ENCODE data around the gene RCVRN.

Gene RCVRN

DNA sequence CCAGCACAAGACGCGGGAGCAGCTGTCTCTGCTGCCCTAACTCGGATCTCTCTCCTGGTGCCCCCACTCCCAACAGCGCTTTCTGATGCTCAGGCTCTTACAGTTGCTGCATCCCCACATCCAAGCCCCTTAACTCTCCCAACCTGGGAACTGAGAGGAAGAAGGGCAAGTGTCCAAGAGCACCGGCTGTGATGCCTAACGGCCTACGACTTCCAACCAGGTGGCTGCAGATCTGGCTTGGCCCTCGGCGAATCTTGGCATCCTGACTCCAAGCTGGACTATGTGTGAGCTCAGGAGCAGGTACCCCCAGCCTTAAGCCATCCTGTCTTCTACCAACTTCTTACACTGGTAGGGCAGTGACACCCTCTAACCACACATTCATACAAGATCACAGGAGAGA lies 38.3 kb upstream of the RCVRN start:
- TF ChIP-seq CREB1 (IDR thresholded peaks at IDR 0.05; ENCODE audit: low read depth) (no peak), YY1 (IDR thresholded peaks at IDR 0.05; ENCODE audit: low read depth) (no peak), FOXM1 (IDR thresholded peaks at IDR 0.05; ENCODE audit: borderline replicate concordance, low read depth) (no peak), ZBTB7A (IDR thresholded peaks at IDR 0.05; ENCODE audit: low read depth) (no peak), TCF12 (IDR thresholded peaks at IDR 0.05; ENCODE audit: low read depth) (no peak), EGR1 (IDR thresholded peaks at IDR 0.05) (no peak), CEBPB (IDR thresholded peaks at IDR 0.05) (no peak), NFIC (IDR thresholded peaks at IDR 0.05) (no peak), EP300 (IDR thresholded peaks at IDR 0.05; ENCODE audit: borderline replicate concordance) (no peak)
- TF ChIP-seq, protein P1, sequence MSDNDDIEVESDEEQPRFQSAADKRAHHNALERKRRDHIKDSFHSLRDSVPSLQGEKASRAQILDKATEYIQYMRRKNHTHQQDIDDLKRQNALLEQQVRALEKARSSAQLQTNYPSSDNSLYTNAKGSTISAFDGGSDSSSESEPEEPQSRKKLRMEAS (IDR thresholded peaks at IDR 0.05) = no peak
- TF ChIP-seq, protein P2, sequence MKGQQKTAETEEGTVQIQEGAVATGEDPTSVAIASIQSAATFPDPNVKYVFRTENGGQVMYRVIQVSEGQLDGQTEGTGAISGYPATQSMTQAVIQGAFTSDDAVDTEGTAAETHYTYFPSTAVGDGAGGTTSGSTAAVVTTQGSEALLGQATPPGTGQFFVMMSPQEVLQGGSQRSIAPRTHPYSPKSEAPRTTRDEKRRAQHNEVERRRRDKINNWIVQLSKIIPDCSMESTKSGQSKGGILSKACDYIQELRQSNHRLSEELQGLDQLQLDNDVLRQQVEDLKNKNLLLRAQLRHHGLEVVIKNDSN (IDR thresholded peaks at IDR 0.05) = no peak

GRCh38 chr17:9942885-9943284 lies 37.8 kb upstream of the RCVRN start:
- TF ChIP-seq, protein P1 (IDR thresholded peaks at IDR 0.05) = no peak
- TF ChIP-seq RAD21 (IDR thresholded peaks at IDR 0.05; ENCODE audit: low read depth) = no peak
- TF ChIP-seq, protein P3, sequence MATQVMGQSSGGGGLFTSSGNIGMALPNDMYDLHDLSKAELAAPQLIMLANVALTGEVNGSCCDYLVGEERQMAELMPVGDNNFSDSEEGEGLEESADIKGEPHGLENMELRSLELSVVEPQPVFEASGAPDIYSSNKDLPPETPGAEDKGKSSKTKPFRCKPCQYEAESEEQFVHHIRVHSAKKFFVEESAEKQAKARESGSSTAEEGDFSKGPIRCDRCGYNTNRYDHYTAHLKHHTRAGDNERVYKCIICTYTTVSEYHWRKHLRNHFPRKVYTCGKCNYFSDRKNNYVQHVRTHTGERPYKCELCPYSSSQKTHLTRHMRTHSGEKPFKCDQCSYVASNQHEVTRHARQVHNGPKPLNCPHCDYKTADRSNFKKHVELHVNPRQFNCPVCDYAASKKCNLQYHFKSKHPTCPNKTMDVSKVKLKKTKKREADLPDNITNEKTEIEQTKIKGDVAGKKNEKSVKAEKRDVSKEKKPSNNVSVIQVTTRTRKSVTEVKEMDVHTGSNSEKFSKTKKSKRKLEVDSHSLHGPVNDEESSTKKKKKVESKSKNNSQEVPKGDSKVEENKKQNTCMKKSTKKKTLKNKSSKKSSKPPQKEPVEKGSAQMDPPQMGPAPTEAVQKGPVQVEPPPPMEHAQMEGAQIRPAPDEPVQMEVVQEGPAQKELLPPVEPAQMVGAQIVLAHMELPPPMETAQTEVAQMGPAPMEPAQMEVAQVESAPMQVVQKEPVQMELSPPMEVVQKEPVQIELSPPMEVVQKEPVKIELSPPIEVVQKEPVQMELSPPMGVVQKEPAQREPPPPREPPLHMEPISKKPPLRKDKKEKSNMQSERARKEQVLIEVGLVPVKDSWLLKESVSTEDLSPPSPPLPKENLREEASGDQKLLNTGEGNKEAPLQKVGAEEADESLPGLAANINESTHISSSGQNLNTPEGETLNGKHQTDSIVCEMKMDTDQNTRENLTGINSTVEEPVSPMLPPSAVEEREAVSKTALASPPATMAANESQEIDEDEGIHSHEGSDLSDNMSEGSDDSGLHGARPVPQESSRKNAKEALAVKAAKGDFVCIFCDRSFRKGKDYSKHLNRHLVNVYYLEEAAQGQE (IDR thresholded peaks at IDR 0.05; ENCODE audit: low read depth) = no peak
- no peak for TF ChIP-seq TEAD4 (IDR thresholded peaks at IDR 0.05)
- TF ChIP-seq TCF12 (IDR thresholded peaks at IDR 0.05; ENCODE audit: low read depth) = no peak
- no peak for TF ChIP-seq FOXM1 (IDR thresholded peaks at IDR 0.05; ENCODE audit: borderline replicate concordance, low read depth)
- TF ChIP-seq NFIC (IDR thresholded peaks at IDR 0.05) = no peak
- TF ChIP-seq, protein P2 (IDR thresholded peaks at IDR 0.05) = no peak
- no peak for TF ChIP-seq YY1 (IDR thresholded peaks at IDR 0.05; ENCODE audit: low read depth)
- no peak for TF ChIP-seq TAF1 (IDR thresholded peaks at IDR 0.05; ENCODE audit: low read depth)
- TF ChIP-seq ZBTB7A (IDR thresholded peaks at IDR 0.05; ENCODE audit: low read depth) = no peak
- no peak for TF ChIP-seq CREB1 (IDR thresholded peaks at IDR 0.05; ENCODE audit: low read depth)
- no peak for TF ChIP-seq EGR1 (IDR thresholded peaks at IDR 0.05)
- no peak for TF ChIP-seq CEBPB (IDR thresholded peaks at IDR 0.05)
- no peak for TF ChIP-seq EP300 (IDR thresholded peaks at IDR 0.05; ENCODE audit: borderline replicate concordance)

DNA sequence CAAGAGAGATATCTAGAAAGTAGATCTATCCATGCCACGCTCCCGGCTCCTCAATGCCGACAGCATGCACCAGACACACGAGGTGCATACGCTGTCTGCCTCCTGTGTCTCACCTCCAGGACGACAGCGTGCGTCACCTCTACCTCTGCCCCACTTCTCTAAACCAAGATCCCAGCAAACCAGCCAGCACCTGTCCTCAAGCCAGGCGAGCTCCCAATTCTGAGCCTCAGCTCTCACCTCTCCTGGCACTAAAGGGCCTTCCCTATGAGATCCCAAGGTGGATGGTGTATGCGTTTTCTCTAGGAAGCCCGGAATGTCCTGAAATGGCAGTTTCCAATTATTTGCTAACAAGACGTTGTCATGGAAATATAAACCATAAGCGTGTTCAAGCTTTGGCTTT lies 36.2 kb upstream of the RCVRN start:
- TF ChIP-seq, protein P2 (IDR thresholded peaks at IDR 0.05) = no peak
- TF ChIP-seq TAF1 (IDR thresholded peaks at IDR 0.05; ENCODE audit: low read depth) (no peak), EGR1 (IDR thresholded peaks at IDR 0.05) (no peak), ZBTB7A (IDR thresholded peaks at IDR 0.05; ENCODE audit: low read depth) (no peak), EP300 (IDR thresholded peaks at IDR 0.05; ENCODE audit: borderline replicate concordance) (no peak), CEBPB (IDR thresholded peaks at IDR 0.05) (no peak), RAD21 (IDR thresholded peaks at IDR 0.05; ENCODE audit: low read depth) (no peak), CREB1 (IDR thresholded peaks at IDR 0.05; ENCODE audit: low read depth) (no peak), FOXM1 (IDR thresholded peaks at IDR 0.05; ENCODE audit: borderline replicate concordance, low read depth) (no peak), TCF12 (IDR thresholded peaks at IDR 0.05; ENCODE audit: low read depth) (no peak), YY1 (IDR thresholded peaks at IDR 0.05; ENCODE audit: low read depth) (no peak)
- TF ChIP-seq, protein P1 (IDR thresholded peaks at IDR 0.05) = no peak

GRCh38 chr17:9940841-9941240 lies 35.8 kb upstream of the RCVRN start:
- no peak for TF ChIP-seq ZBTB7A (IDR thresholded peaks at IDR 0.05; ENCODE audit: low read depth)
- no peak for TF ChIP-seq FOXM1 (IDR thresholded peaks at IDR 0.05; ENCODE audit: borderline replicate concordance, low read depth)
- TF ChIP-seq CREB1 (IDR thresholded peaks at IDR 0.05; ENCODE audit: low read depth) = no peak
- TF ChIP-seq NFIC (IDR thresholded peaks at IDR 0.05) = no peak

DNA sequence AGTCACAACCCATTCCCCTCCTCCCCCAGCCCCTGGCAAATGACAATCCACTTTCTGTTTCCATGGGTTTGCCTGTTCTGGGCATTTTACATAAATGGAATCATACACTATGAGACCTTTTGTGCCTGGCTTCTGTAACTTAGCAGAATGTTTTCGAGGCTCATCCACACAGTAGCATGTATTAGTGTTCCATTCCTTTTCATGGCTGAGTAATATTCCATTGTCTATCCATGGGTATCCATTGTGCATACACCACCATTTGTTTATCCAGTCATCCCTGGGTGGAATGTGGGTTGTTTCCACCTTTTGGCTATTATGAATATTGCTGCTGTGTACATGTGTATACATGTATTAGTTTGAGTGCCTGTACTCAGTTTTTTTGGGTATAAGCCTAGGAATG lies 33.7 kb upstream of the RCVRN start:
- TF ChIP-seq EGR1 (IDR thresholded peaks at IDR 0.05) (no peak), CREB1 (IDR thresholded peaks at IDR 0.05; ENCODE audit: low read depth) (no peak), ZBTB7A (IDR thresholded peaks at IDR 0.05; ENCODE audit: low read depth) (no peak)

GRCh38 chr17:9937901-9938300 lies 32.8 kb upstream of the RCVRN start:
- TF ChIP-seq ZBTB7A (IDR thresholded peaks at IDR 0.05; ENCODE audit: low read depth) (no peak), EP300 (IDR thresholded peaks at IDR 0.05; ENCODE audit: borderline replicate concordance) (no peak), NFIC (IDR thresholded peaks at IDR 0.05) (no peak), YY1 (IDR thresholded peaks at IDR 0.05; ENCODE audit: low read depth) (no peak)
- TF ChIP-seq, protein P2 (IDR thresholded peaks at IDR 0.05) = no peak
- TF ChIP-seq, protein P3 (IDR thresholded peaks at IDR 0.05; ENCODE audit: low read depth) = no peak

Measured in Ishikawa (cell line).